K562 (cell line): Measurements from ENCODE around the gene VPS35L. TPM values are rescaled to one million over a fixed set of nuclear protein-coding genes. Genes with fewer than 3 reads are reported as not detected.

Experiments
- ATF1 ChIP-seq, 2 experiments: fragments of 450-650 bp in 1 of 2; IDR thresholded peaks; 2 replicates each; pipeline ENCODE4 v1.6.1; 2016; ENCODE audit warnings: missing compliant biosample characterization in 1 of 2, missing genetic modification characterization in 1 of 2
- CC2D1A ChIP-seq: fragments of 450-650 bp; IDR thresholded peaks from 2 replicates; pipeline ENCODE4 v1.6.1; 2017; ENCODE audit warnings: mild to moderate bottlenecking
- CREB3L1 ChIP-seq: fragments of 450-650 bp; IDR thresholded peaks from 2 replicates; pipeline ENCODE4 v1.6.1; 2014; ENCODE audit warnings: low read depth, mild to moderate bottlenecking, moderate library complexity, borderline replicate concordance
- ESRRB ChIP-seq: fragments of 250-450 bp; sonication (Bioruptor Pico); IDR thresholded peaks from 2 replicates; pipeline ENCODE4 v1.5.0; 2020; ENCODE audit warnings: mild to moderate bottlenecking, moderate library complexity, borderline replicate concordance
- FIP1L1 ChIP-seq: fragments of 200-400 bp; formaldehyde crosslinking; IDR thresholded peaks from 2 replicates; pipeline ENCODE4 v1.6.1; 2018; ENCODE audit warnings: mild to moderate bottlenecking, low read depth, low read length; ENCODE audit not compliant: poor library complexity, severe bottlenecking
- GABPB1 ChIP-seq: sonication (generic); formaldehyde crosslinking; IDR thresholded peaks from 2 replicates; pipeline ENCODE4 v1.8.0; 2022; ENCODE audit warnings: mild to moderate bottlenecking, missing genetic modification reagents
- GATAD2B ChIP-seq: fragments of 450-650 bp; IDR thresholded peaks from 2 replicates; pipeline ENCODE4 v1.6.1; 2017; ENCODE audit warnings: mild to moderate bottlenecking, borderline replicate concordance
- HDAC2 ChIP-seq: fragments of 450-650 bp; IDR thresholded peaks from 2 replicates; pipeline ENCODE4 v1.6.1; 2016; ENCODE audit warnings: mild to moderate bottlenecking
- HMG20B ChIP-seq: fragments of 250-450 bp; sonication (Bioruptor Pico); IDR thresholded peaks from 2 replicates; pipeline ENCODE4 v1.5.0; 2021; ENCODE audit warnings: mild to moderate bottlenecking
- HNRNPL ChIP-seq: fragments of 200-400 bp; formaldehyde crosslinking; IDR thresholded peaks from 2 replicates; pipeline ENCODE4 v1.6.1; 2017; ENCODE audit warnings: low read depth, mild to moderate bottlenecking, low read length
- HNRNPLL ChIP-seq: fragments of 200-400 bp; formaldehyde crosslinking; IDR thresholded peaks from 2 replicates; pipeline ENCODE4 v1.6.1; 2017; ENCODE audit warnings: low read length, low read depth, mild to moderate bottlenecking; ENCODE audit not compliant: poor library complexity, severe bottlenecking
- ID3 ChIP-seq, 2 experiments: fragments of 250-450 bp in 1 of 2; fragments of 450-650 bp in 1 of 2; sonication (Bioruptor Pico) in 1 of 2; IDR thresholded peaks; 2 replicates each; pipeline versions ENCODE4 v1.6.1 to v1.8.0; 2016 to 2021; ENCODE audit warnings: mild to moderate bottlenecking in 2 of 2, moderate library complexity in 2 of 2, missing compliant biosample characterization in 1 of 2, missing genetic modification characterization in 1 of 2
- IRF2 ChIP-seq: sonication (generic); formaldehyde crosslinking; IDR thresholded peaks from 2 replicates; pipeline ENCODE4 v1.8.1; 2022; ENCODE audit warnings: mild to moderate bottlenecking, missing genetic modification reagents
- KLF1 ChIP-seq: fragments of 450-650 bp; IDR thresholded peaks from 2 replicates; pipeline ENCODE4 v1.6.1; 2016; ENCODE audit warnings: missing genetic modification characterization, missing compliant biosample characterization
- MAX ChIP-seq: sonication (generic); formaldehyde crosslinking; IDR thresholded peaks from 2 replicates; pipeline ENCODE4 v1.9.0; 2022; ENCODE audit warnings: mild to moderate bottlenecking, missing genetic modification reagents
- MAZ ChIP-seq, 2 experiments: fragments of 450-650 bp in 1 of 2; sonication (generic) in 1 of 2; formaldehyde crosslinking; IDR thresholded peaks in 1 of 2; conservative IDR thresholded peaks in 1 of 2; 2 replicates each; pipeline versions ENCODE4 v1.4.0 to v1.5.0; 2020; ENCODE audit warnings: mild to moderate bottlenecking in 1 of 2, missing genetic modification reagents in 1 of 2
- NCOA1 ChIP-seq: fragments of 450-650 bp; IDR thresholded peaks from 2 replicates; pipeline ENCODE4 v1.6.1; 2016; ENCODE audit warnings: low read depth
- NUFIP1 ChIP-seq: fragments of 450-650 bp; IDR thresholded peaks from 2 replicates; pipeline ENCODE4 v1.6.1; 2018; ENCODE audit not compliant: partially characterized antibody
- RBM15 ChIP-seq: fragments of 200-400 bp; formaldehyde crosslinking; IDR thresholded peaks from 2 replicates; pipeline ENCODE4 v1.6.1; 2018; ENCODE audit warnings: mild to moderate bottlenecking, low read length, moderate library complexity; ENCODE audit not compliant: insufficient read depth
- RBM17 ChIP-seq: fragments of 200-400 bp; formaldehyde crosslinking; IDR thresholded peaks from 2 replicates; pipeline ENCODE4 v1.6.1; 2017; ENCODE audit warnings: low read depth, mild to moderate bottlenecking, low read length, borderline replicate concordance
- RBM22 ChIP-seq: fragments of 200-400 bp; formaldehyde crosslinking; IDR thresholded peaks from 2 replicates; pipeline ENCODE4 v1.6.1; 2018; ENCODE audit warnings: low read length, low read depth; ENCODE audit not compliant: poor library complexity, severe bottlenecking
- RBM34 ChIP-seq: fragments of 200-400 bp; formaldehyde crosslinking; IDR thresholded peaks from 2 replicates; pipeline ENCODE4 v1.6.1; 2018; ENCODE audit warnings: low read length, borderline replicate concordance; ENCODE audit not compliant: insufficient read depth
- SRF ChIP-seq, 2 experiments: fragments of 250-450, 450-650 bp in 1 of 2; sonication (Bioruptor Pico) in 1 of 2; sonication (generic) in 1 of 2; formaldehyde crosslinking; IDR thresholded peaks; 2 replicates each; pipeline versions ENCODE4 v1.5.0 to v1.5.1; 2020 to 2022; ENCODE audit warnings: mild to moderate bottlenecking in 1 of 2, missing genetic modification reagents in 1 of 2
- ZNF282 ChIP-seq: sonication (generic); formaldehyde crosslinking; IDR thresholded peaks from 2 replicates; pipeline ENCODE4 v1.8.1; 2023; ENCODE audit warnings: missing genetic modification reagents
- ZNF445 ChIP-seq: fragments of 250-450 bp; sonication (Bioruptor Pico); IDR thresholded peaks from 2 replicates; pipeline ENCODE4 v1.4.0; 2020; ENCODE audit warnings: low read depth, mild to moderate bottlenecking, moderate library complexity
- ZNF707 ChIP-seq: fragments of 250-450 bp; sonication (Bioruptor Pico); conservative IDR thresholded peaks from 2 replicates; pipeline ENCODE4 v1.8.0; 2022; ENCODE audit warnings: inconsistent platforms, mild to moderate bottlenecking, moderate library complexity
- polyA plus RNA-seq, 8 experiments: library from polyadenylated mRNA; depleted of rRNA in 4 of 8; stranded (reverse) in 5 of 8; unstranded in 3 of 8; fragments of >200 nt; fragmentation: Nextera tagmentation in 2 of 8; fragmentation: Illumina TruSeq in 1 of 8; extraction: Ambion mirVana in 2 of 8; extraction: Trizol in 1 of 8; gene quantifications; 2 replicates each; pipeline versions ENCODE4 v1.2.1 to v1.2.3, GENCODE V29; 2011 to 2014; ENCODE audit warnings: inconsistent platforms in 1 of 8, missing spikeins in 1 of 8
- total RNA-seq, 7 experiments: library from RNA; depleted of rRNA in 6 of 7; stranded (reverse); fragments of >200 nt in 6 of 7; fragmentation: Illumina TruSeq in 2 of 7; extraction: Trizol in 2 of 7; gene quantifications; 2 replicates each; pipeline versions ENCODE4 v1.2.1 to v1.2.3, GENCODE V29; 2011 to 2021; ENCODE audit warnings: low replicate concordance in 1 of 7

Gene VPS35L
- total and polyA plus RNA-seq, 9 of the 15 experiments (the other 6 are each of a cell fraction or from before 2014, with no cell fraction given): 10.2 to 30.4 (median 20.1) TPM

GRCh38 chr16:19717741-19718623 is 162.5 kb downstream of the VPS35L start, which contains the start of the genes IQCK and KNOP1 (continued):
- peak; percentile 65; the same call in 1 of the 2 replicates for TF ChIP-seq HNRNPL
- TF ChIP-seq MAX (CRISPR knock-in tag): peak; percentile 85
- TF ChIP-seq ZNF707 (CRISPR knock-in tag): no peak
- peak; percentile 89 for TF ChIP-seq HDAC2
- peak; percentile 73; the same call in 1 of the 2 replicates for TF ChIP-seq ZNF282 (CRISPR knock-in tag)
- TF ChIP-seq RBM17: no peak
- TF ChIP-seq RBM22: peak; percentile 78
- no peak for TF ChIP-seq ID3 (CRISPR knock-in tag; IDR thresholded peaks at IDR 0.05)
- TF ChIP-seq ID3 (tag; IDR thresholded peaks at IDR 0.05): no peak; the same call in 1 of the 2 replicates
- no peak for TF ChIP-seq ESRRB (CRISPR knock-in tag)
- peak; percentile 91 for TF ChIP-seq HNRNPLL
- TF ChIP-seq CC2D1A: no peak; the same call in 1 of the 2 replicates
- no peak for TF ChIP-seq HMG20B (CRISPR knock-in tag)
- no peak for TF ChIP-seq NUFIP1
- TF ChIP-seq SRF (CRISPR knock-in tag; IDR thresholded peaks at IDR 0.05): no peak
- peak; percentile 98 for TF ChIP-seq GABPB1
- 0 out of 2 replicates have a peak, but pooled peaks have one; percentile 40 for TF ChIP-seq IRF2 (CRISPR knock-in tag)
- TF ChIP-seq CREB3L1: peak; percentile 56; the same call in 1 of the 2 replicates
- TF ChIP-seq KLF1: no peak; the same call in 1 of the 2 replicates
- TF ChIP-seq RBM34: 0 out of 2 replicates have a peak, but pooled peaks have one; percentile 43
- TF ChIP-seq NCOA1: peak; percentile 58; the same call in 1 of the 2 replicates
- peak; percentile 56 for TF ChIP-seq FIP1L1
- TF ChIP-seq GATAD2B: no peak
- TF ChIP-seq ATF1 (CRISPR knock-in tag; IDR thresholded peaks at IDR 0.05): no peak
- peak; percentile 55 for TF ChIP-seq ATF1 (tag; IDR thresholded peaks at IDR 0.05)
- peak; percentile 63 to 72 for TF ChIP-seq MAZ (CRISPR knock-in tag; conservative IDR thresholded peaks at IDR 0.05 in 1 of 2, IDR thresholded peaks at IDR 0.05 in 1 of 2)
- no peak for TF ChIP-seq RBM15
- no peak for TF ChIP-seq ZNF445 (CRISPR knock-in tag)
